Activated CD8-positive, alpha-beta memory T cell treated with anti-CD3 and anti-CD28 coated beads for 48 hours (primary cell): ENCODE results near the gene ZDHHC12.
A peak's percentile ranks its signal among the peaks of the same experiment; 100 is the strongest.

ENCODE experiments used
- DNase-seq, 3 experiments: peaks; one replicate each; pipeline ENCODE4 v3.0.0-alpha.2; 2020; ENCODE audit warnings: low read depth in 2 of 3, low spot score in 2 of 3

ZDHHC12 gene

DNA sequence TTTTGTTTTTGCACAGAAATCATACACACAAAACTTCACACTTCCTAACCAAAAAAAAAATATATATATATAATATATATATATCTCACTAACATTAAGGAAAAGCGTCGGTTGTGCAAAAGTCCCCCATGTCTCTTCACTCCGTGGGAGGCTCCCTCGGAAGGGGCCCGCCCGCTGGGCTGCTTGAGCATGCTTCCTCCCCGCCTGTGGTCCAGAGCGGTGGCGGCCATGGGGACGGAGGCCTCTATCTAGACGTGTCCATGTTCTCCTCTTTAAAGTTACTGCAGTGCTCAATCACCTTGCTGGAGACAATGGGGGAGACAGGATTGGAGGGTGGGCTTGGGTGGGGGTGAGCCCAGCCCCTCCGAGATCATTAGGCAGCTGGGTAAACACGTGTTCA lies 7.2 kb upstream of the ZDHHC12 start:
- no peak for DNase-seq

DNA sequence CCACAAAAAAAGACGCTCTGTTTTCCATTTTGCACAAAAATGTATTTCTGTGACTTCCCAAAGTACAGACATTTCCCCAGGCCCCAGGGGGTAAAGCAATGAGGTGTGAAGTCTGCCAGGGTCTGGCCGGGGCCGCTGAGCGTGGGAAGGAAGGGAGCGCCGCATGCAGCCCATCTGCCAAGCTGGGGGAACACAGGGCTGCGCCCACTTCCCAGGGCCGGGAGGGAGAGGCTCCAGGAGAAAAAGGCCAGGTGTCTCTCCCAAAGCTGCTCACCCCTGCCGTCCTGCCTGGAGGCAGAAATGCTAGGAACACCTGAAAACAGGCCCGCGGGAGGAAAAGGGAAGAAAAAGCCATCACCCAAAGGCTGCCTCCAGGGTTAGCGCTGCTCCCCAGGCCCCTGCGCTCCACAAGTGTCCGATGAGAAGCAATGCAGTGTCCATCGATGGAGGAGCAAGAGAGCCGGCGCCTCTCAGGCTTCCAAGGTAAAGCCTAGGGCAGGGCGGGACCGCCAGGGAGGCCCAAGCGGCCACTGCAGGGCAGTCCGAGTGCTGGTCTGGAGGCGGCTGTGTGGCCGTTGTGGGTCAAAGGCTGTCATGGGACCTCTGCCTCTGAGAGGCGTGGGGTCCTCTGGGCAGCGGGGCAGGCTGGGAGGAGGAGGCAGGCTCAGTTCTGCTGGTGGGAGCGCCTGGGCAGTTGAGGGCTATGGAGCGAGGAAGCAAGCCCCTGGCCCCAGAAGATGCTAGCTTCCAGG lies 6.0 kb upstream of the ZDHHC12 start:
- DNase-seq: no peak

DNA sequence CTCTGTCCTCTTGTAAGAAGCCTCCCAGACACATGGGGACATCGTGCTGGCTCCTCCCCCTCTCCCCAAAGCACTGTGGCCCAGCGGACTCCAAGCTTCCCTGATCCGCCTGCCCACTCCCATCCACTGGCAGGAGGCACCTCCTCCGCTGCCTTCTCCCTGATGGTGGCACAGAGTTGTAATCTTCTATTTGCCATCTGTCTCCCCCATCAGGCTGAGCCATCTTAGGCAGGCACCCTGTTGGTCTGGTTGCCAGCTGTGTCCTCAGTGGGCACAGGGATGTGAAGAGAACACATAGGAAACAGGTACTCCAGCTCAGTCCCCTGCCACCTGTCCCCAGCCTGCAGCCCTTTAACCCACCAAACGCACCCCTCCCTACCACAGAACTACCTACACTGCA lies 5.4 kb upstream of the ZDHHC12 start:
- DNase-seq: no peak

DNA sequence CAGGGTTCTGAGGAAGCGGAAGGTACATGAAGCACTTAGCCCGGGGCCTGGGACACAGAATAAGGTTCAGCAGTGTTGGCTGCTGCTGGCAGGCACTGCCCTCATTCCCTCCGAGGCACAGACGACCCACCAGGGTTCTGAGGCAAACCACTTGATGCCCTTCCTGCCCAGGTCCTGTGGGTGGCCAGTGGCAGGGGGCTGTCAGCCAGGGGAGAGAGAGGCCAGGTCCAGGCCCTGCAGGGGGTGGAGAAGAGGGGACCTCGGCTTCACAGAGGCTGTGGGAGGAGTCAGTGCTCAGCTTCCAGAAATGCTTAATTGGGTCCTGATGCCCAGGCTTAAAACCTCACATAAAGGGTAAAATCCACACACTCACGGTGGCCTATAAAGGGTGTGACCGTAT lies 4.4 kb upstream of the ZDHHC12 start:
- DNase-seq: no peak

DNA sequence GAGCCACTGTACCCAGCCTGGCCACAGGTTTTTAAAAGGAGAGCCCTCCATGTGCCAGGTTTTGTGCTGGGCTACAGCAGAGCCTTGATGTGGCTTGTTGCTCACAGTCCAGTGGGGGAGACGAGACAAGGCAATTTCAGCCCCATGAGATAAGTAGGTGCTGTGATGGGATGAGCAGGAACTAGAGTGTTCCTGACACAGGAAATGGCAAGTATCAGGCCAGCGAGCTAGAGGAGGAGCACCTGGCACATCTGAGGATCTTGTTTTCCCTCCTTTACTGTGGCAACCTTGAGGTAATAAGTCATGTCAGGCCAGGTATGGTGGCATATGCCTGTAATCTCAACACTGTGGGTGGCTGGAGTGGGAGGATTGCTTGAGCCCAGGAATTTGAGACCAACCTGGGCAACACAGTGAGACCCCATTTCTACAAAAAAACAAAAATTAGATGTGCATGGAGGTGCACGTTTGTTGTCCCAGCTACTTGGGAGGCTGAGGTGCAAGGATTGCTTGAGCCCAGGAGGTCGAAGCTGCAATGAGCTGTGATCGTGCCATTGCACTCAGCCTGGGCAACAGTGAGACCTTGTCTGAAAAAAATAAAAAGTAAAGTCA lies 3.8 kb upstream of the ZDHHC12 start:
- DNase-seq: no peak

DNA sequence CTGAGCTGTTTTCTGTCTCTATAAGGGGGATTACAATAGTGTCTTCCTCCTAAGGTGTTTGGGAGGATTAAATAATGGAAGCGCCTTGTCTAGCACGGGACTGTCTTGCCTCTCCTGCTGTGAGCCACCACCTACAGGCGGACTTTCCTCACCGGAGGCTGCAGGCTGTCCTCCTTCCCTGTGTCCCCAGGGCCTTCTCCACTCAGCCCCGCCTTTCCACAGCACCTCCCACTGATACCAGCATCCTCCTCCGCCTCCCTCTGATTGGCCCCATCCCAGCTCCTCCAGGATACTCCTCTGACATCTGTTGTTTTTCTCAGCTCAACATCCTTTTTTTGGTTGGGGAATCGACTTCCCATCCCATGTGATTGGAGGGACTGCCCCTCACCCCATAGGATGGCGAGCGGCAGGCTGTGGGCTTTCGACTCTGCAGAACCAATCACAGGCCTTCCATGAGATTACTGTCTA lies 851 bp upstream of the ZDHHC12 start:
- DNase-seq: peak in 1 of 3 experiments; percentile 17

DNA sequence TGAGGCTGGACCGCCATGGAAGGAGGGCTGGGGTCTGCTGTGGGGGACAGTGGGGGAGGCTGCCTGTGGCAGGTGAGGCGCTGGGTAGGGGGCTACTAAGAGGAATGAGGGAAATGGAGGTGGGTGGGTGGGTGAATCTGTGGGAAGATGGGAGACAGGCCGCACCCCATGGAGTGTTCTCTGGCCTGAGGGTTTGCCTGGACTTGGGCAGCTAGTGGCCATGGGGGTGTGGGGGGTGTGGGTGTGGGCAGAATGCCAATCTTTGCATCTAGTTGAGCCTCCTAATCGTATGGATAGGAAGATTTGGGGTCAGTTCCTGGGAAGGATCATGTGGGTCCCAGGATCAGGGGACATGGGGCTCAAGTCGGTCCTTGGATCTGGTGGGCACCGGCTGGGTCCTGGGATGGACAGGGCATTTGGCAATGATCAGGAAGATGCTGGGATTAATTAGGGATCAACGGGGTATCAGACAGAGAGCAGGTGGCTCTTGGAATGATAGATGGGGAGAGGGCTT lies 518 bp downstream of the ZDHHC12 start:
- DNase-seq: no peak

DNA sequence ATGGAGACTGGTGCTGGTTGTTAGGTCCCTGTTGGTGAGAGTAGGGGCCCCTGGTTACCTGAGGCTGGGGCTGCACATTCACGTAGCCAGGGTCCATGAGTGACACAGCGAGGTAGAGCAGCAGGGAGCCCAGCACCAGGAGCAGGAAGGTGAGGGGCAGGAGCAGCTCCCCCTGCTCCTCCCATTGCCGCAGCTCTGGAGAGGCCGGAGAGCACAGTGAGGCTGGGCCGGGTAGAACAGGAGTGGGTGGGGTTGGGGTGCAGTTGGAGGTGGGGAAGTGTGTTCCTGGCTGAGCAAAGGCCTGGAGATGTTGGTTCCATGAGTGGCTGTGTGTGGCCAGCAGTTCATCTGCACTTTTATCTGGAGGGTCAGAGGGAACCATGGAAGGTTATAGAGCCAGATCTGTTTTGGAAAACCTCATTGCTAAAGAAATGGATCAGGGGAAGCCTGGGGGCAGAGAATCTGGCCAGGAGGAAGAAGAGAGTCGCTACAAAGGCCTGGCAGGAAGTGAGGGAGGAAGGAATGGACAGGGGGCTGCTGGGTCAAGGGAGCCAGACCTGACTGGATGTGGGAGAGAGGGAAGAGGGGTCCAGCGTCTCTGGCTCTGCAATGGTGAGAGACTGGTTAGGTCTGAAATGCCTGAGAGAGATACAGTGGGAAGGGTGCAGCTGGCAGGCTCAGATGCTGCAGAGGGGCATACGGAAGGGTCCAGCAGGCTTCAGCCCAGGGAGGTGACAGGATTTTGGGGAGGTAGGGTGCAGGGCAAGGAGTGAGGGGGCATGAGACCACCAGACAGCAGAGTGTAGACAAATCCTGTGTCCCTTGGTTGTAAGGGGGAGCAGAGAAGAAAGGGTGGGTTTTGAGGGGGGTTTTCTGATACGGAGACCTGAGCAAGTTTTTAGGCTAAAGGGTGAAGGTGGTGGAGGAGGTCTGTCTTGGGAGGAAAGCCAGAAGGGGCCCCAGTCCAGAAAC lies 1.3 kb downstream of the ZDHHC12 start:
- no peak for DNase-seq

DNA sequence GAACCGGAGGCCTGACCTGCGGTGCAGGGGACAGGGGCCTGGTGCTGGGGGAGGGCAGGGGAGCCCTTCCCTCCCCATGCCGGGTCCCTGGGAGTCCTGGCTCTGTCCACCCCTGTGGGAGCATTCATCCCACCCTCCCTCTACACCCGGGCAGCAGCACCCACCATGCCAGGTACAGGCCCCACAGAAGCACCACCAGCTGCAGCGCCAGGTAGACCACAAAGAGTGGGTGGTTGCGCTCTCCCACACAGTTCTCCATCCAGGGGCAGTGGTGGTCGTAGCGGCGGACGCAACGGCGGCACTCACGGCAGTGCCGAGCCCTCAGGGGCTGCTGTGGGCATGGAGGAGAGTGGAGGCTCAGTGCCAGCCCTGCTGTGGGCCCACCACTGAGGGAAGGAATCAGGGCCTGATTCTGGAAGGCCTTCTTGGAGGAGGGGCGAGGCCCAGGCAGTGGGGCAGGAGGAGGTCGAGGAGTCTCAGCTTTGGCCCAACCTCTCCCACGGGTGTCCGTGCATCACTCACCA lies 2.4 kb downstream of the ZDHHC12 start:
- DNase-seq: no peak

DNA sequence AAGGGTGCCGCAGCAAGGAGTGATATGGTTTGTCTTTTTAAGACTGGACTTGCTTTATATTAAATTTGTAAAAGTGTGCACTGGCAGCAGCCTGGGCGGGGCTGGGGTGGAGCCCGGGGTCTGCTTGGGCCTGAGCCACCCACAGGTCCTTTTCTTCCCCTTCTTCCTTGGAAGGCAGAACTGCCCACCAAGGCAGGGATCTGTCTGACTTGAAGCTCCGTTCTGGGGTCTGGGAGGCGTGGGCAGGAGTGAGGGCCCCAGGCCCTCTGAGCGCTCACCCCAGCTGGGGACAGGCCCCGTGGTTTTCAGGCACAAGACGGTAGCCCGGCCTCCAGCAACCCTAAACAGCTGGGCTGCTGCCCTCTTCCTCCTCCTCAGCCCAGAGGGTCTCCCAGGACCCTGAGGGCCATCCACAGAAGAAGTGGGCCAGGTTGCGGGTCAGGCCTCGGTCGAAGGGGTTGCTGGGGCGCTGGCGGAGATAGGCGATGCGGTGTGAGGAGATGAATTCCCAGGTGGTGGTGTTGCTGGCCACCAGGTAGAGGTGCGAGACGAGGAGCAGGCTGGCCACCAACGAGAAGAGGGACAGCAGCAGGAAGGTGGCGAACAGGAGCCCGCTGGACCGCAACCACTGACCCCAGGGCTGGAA lies 3.0 kb downstream of the ZDHHC12 start:
- no peak for DNase-seq

DNA sequence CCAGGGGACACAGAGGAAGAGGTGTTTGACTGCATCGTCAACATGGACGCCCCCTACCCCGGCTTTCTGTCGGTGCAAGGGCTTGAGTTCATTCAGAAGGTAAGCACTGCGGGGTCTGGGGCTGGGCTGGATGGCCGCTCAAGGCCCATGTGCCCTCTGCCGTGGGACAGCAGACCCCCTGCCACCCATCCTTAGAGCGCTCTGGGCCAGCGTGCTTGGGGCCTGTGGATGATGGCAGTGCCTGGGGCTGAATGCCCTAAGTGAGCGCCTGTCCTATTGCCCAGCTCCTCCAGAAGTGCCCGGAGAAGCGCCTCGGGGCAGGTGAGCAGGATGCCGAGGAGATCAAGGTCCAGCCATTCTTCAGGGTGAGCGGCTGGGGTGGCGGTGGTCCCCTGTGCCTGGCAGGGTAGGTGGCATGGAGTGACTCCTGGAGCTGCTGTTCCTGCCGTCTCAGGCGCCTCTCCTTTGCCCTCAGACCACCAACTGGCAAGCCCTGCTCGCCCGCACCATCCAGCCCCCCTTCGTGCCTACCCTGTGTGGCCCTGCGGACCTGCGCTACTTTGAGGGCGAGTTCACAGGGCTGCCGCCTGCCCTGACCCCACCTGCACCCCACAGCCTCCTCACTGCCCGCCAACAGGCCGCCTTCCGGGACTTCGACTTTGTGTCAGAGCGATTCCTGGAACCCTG lies 3.9 kb downstream of the ZDHHC12 start:
- DNase-seq: no peak

DNA sequence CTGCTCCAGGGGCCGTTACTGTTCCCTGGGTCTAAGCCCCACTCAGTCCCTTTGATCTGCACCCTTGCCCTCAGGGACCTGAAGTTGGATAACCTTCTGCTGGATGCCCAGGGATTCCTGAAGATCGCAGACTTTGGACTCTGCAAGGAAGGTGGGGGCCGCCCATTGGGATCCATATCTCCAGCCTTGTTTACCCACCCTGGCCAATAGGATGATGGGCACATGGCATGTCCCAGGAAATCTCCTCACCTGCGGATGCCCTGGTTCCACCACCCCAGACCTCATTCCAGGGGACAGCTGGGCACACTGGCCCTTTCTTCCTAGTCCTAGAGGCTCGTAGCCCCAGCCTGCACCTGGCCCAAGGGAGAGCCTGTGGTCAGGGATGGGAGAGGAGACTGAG lies 5.5 kb downstream of the ZDHHC12 start:
- no peak for DNase-seq

DNA sequence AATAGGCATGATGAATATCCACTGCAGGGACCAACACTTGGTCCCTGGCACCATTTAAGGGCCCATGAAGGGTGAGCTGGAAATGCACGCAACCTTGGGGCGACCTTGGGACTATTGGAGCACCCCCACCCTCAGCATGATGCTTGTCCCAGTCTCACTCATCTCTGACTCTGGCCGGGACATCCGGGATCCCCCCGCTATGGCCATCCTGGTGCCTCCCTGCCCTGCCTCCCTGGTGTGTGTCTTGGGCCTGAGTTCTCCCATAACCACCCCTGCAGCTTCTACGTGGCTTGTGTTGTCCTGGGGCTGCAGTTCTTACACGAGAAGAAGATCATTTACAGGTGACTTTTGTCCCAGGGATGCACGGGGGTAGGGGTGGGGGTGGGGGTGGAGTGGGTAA lies 5.9 kb downstream of the ZDHHC12 start:
- DNase-seq: no peak

DNA sequence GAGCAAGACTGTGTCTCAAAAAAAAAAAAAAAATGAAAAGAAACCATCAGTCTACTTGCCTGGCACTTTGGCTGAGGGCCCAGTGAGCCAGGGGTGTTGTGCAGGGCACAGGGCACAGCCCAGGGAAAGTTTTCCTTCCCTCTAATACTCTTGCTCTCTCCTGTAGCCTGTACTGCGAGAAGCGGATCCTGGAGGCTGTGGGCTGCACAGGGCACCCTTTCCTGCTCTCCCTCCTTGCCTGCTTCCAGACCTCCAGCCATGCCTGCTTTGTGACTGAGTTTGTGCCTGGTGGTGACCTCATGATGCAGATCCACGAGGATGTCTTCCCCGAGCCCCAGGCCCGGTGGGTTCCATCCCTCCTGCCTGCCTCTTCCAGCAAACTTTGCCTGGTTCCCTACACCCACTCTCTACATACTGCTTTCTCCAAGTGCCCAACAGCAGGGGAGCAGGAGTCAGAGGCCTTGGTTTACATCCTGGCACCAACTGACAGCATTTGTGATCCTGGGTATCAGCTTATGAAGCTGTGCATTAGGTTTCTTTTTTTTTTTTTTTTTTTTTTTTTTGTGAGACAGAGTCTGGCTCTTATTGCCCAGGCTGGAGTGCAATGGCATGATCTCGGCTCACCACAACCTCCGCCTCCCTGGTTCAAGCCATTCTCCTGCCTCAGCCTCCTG lies 7.2 kb downstream of the ZDHHC12 start:
- no peak for DNase-seq

DNA sequence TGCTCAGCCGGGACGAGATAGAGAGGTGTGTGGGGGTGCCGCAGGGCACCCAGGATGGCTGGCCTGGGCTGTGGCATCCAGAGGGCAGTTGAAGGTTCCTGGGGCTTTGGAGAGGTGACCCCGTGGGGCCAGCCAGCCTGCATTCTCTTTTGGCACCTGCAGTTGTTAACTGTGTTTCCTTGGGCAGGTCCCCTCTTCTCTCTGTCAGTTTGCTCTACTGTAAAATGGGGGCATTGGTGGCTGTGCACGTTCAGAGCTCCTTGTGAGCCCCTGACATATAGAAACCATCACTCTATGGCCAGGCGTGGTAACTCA lies 8.5 kb downstream of the ZDHHC12 start:
- no peak for DNase-seq

DNA sequence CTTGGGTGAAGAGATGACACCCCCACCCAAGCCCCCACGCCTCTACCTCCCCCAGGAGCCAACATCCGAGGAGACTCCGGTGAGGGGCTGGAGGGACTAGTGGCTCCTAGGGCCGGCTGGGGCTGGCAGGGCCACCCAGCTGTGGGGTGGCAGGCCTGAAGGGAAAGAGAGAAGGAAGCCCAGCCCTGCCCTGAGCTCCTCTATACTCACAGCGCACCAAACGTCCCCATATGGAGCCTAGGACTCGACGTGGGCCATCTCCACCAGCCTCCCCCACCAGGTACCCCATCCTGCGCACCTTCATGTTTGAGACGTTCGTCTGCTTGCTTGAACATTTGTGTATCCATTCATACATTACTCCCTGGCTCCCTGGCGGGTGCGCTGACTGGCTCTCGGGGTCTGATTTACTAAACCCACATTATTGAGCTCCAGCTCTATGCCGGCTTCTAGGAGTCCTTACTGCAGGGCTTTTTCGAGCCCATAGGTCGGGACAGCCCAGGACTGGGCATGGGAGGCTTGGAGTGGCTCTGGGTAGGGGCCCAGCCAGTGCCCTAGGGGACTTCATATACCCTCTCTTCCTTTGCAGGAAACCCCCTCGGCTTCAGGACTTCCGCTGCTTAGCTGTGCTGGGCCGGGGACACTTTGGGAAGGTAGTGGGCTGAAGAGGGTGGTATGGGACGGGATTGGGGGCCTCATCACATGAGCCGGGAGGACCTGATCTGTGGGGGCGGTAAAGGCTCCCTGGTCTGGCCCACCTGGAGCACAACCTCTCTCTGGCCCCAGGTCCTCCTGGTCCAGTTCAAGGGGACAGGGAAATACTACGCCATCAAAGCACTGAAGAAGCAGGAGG lies 9.1 kb downstream of the ZDHHC12 start:
- no peak for DNase-seq

DNA sequence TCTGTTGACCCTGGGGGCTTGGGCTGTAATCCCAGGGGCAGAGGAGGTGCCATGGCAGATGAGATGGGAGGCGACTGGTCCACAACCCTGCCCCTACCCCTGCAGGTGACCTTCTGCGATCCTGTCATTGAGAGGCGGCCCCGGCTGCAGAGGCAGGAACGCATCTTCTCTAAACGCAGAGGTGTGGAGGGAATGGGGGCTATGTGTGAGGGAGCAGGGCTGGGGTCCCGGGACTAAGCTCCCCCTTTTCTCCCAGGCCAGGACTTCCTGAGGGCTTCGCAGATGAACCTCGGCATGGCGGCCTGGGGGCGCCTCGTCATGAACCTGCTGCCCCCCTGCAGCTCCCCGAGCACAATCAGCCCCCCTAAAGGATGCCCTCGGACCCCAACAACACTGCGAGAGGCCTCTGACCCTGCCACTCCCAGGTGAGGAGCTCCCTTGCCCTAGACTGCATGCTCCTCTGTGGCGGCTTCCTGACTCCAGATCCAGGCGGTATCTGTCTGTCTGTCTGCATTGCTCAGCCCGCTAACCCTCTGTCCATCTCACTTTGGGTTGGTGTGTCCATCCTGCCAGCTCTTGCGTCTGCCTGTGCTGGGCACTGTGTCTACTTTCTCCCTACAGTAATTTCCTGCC lies 9.9 kb downstream of the ZDHHC12 start:
- DNase-seq: no peak

DNA sequence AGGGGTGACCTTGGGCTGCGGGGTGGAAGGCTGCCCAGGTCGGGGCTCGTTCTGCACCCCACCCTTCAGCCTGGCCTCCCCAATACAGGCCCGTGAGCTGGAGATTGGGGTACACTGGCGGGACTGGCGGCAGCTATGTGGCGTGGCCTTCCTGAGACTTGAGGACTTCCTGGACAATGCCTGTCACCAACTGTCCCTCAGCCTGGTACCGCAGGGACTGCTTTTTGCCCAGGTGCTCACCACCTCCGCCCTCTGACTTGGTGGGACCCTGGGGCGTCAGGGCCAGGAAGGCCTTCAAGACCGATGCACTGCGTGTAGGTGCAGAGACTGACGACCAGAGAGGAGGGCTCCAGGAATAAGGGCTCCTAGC lies 10.5 kb downstream of the ZDHHC12 start:
- no peak for DNase-seq
